ENCODE results near the gene TKFC. TPM values are rescaled to one million over a fixed set of nuclear protein-coding genes. Genes with fewer than 3 reads are reported as not detected.

TKFC gene
- total and polyA plus RNA-seq, 2 experiments from 2014 or later, result 42.3 to 104 TPM

GRCh38 chr11:61356706-61357105 is 23.7 kb downstream of the TKFC start:
- TF ChIP-seq EZH2phosphoT487 (IDR thresholded peaks at IDR 0.05; ENCODE audit: low read depth, severe bottlenecking, unreplicated experiment) (no peak), CTCF (IDR thresholded peaks at IDR 0.05; ENCODE audit: poor library complexity) (no peak), EZH2 (IDR thresholded peaks at IDR 0.05; ENCODE audit: borderline replicate concordance) (no peak)
- H3K4me2 ChIP-seq, result no peak overlapping the region
- no peak overlapping the region for H3K4me3 ChIP-seq
- no peaks in the 10 kb centered on the region for H3K4me1 ChIP-seq (ENCODE audit: insufficient read depth)
- no peak overlapping the region for H2AFZ ChIP-seq
- H3K27me3 ChIP-seq, result no peaks in the 10 kb centered on the region
- no peaks in the 10 kb centered on the region for H3K9me3 ChIP-seq (ENCODE audit: low read depth)
- no peak for DNase-seq (ENCODE audit: low spot score)
- no peaks in the 10 kb centered on the region for H4K20me1 ChIP-seq (ENCODE audit: insufficient read depth, poor library complexity, severe bottlenecking)
- H3K27ac ChIP-seq, result no peak overlapping the region
- H3K36me3 ChIP-seq (replicated peaks; ENCODE audit: insufficient read depth, low read depth), result no peaks in the 10 kb centered on the region
- 92% methylated on average over 4 of the region's 4 CpGs for WGBS (ENCODE audit: low lambda C conversion rate, missing lambda C conversion rate)
- H3K9me2 ChIP-seq (replicated peaks; ENCODE audit: insufficient read depth), result no peaks in the 10 kb centered on the region
- H3K79me2 ChIP-seq, result peaks cover 18% of the 10 kb centered on the region

GRCh38 chr11:61357233-61357893 is 24.3 kb downstream of the TKFC start:
- H3K27me3 ChIP-seq, result no peaks in the 10 kb centered on the region
- peaks cover 18% of the 10 kb centered on the region for H3K79me2 ChIP-seq
- H3K36me3 ChIP-seq (replicated peaks; ENCODE audit: insufficient read depth, low read depth), result no peaks in the 10 kb centered on the region
- H3K27ac ChIP-seq, result no peak overlapping the region
- H3K9me2 ChIP-seq (replicated peaks; ENCODE audit: insufficient read depth), result no peaks in the 10 kb centered on the region
- no peak overlapping the region for H3K4me2 ChIP-seq
- WGBS (ENCODE audit: low lambda C conversion rate, missing lambda C conversion rate), result 95% methylated on average over 9 of the region's 9 CpGs
- H2AFZ ChIP-seq, result no peak overlapping the region
- no peak for DNase-seq (ENCODE audit: low spot score)
- no peaks in the 10 kb centered on the region for H3K9me3 ChIP-seq (ENCODE audit: low read depth)
- H3K4me1 ChIP-seq (ENCODE audit: insufficient read depth), result no peaks in the 10 kb centered on the region
- no peak overlapping the region for H3K4me3 ChIP-seq
- TF ChIP-seq EZH2 (IDR thresholded peaks at IDR 0.05; ENCODE audit: borderline replicate concordance) (no peak), CTCF (IDR thresholded peaks at IDR 0.05; ENCODE audit: poor library complexity) (no peak)
- H4K20me1 ChIP-seq (ENCODE audit: insufficient read depth, poor library complexity, severe bottlenecking), result no peaks in the 10 kb centered on the region

- no peak for DNase-seq (ENCODE audit: low spot score)
- Histone ChIP-seq H4K20me1 (ENCODE audit: insufficient read depth, poor library complexity, severe bottlenecking) (no peaks in the 10 kb centered on the region), H3K4me1 (ENCODE audit: insufficient read depth) (peaks cover 2% of the 10 kb centered on the region), H2AFZ (no peak overlapping the region), H3K27me3 (no peaks in the 10 kb centered on the region), H3K9me2 (replicated peaks; ENCODE audit: insufficient read depth) (no peaks in the 10 kb centered on the region), H3K27ac (no peak overlapping the region), H3K79me2 (peaks cover 23% of the 10 kb centered on the region), H3K36me3 (replicated peaks; ENCODE audit: insufficient read depth, low read depth) (no peaks in the 10 kb centered on the region), H3K9me3 (ENCODE audit: low read depth) (no peaks in the 10 kb centered on the region), H3K4me3 (no peak overlapping the region), H3K4me2 (no peak overlapping the region)
- TF ChIP-seq EZH2phosphoT487 (IDR thresholded peaks at IDR 0.05; ENCODE audit: low read depth, severe bottlenecking, unreplicated experiment), result no peak
- TF ChIP-seq CTCF (IDR thresholded peaks at IDR 0.05; ENCODE audit: poor library complexity), result no peak
- no peak for TF ChIP-seq EZH2 (IDR thresholded peaks at IDR 0.05; ENCODE audit: borderline replicate concordance)
- 88% methylated on average over 6 of the region's 6 CpGs for WGBS (ENCODE audit: low lambda C conversion rate, missing lambda C conversion rate)
Observed at GRCh38 chr11:61357894-61358239, 24.8 kb downstream of the TKFC start.

Data from hepatocyte (in vitro differentiated cells).